NCI-H526 treated with DMSO at 0.1 percent for 48 hours (cell line): ENCODE results near the gene VPS52.
A peak's percentile ranks its signal among the peaks of the same experiment; 100 is the strongest.

Experiments used
- DNase-seq: peaks from one replicate; lab custom pipeline; 2025; lab: John Stamatoyannopoulos, UW

VPS52 gene

GRCh38 chr6:33209856-33210255 is 61.8 kb downstream of the VPS52 start:
- no peak for DNase-seq

GRCh38 chr6:33208091-33208967 is 63.3 kb downstream of the VPS52 start, which contains the start of gene RING1:
RING1 (plus strand) TSS chr6:33208500; CDS start chr6:33208823, 323 bp downstream.
- DNase-seq, result peak; percentile 42

- DNase-seq, result no peak
Measured at GRCh38 chr6:33207552-33208090, 64.1 kb downstream of the VPS52 start.

GRCh38 chr6:33206864-33207551 is 64.7 kb downstream of the VPS52 start:
- no peak for DNase-seq

- DNase-seq, result no peak
Measured at GRCh38 chr6:33206027-33206863, 65.4 kb downstream of the VPS52 start.

GRCh38 chr6:33205191-33206026 is 66.3 kb downstream of the VPS52 start:
- no peak for DNase-seq

GRCh38 chr6:33204415-33205190 is 67.1 kb downstream of the VPS52 start, which contains the start of gene HSD17B8:
HSD17B8 (plus strand) TSS chr6:33204655; CDS start chr6:33204669, 14 bp downstream.
- peak; percentile 72 for DNase-seq

- no peak for DNase-seq
Measured at GRCh38 chr6:33204165-33204414, 67.6 kb downstream of the VPS52 start.

- DNase-seq, result no peak
Measured at GRCh38 chr6:33203443-33204164, 68.1 kb downstream of the VPS52 start.

- no peak for DNase-seq
Measured at GRCh38 chr6:33202799-33203198, 68.9 kb downstream of the VPS52 start.

- DNase-seq, result no peak
Measured at GRCh38 chr6:33201935-33202334, 69.7 kb downstream of the VPS52 start.

GRCh38 chr6:33201147-33201545 is 70.5 kb downstream of the VPS52 start:
- no peak for DNase-seq
